ENCODE results near the gene TMEM260.

- TF ChIP-seq EP300 (IDR thresholded peaks at IDR 0.05) (no peak), CTCF (IDR thresholded peaks at IDR 0.05) (no peak), POLR2A (IDR thresholded peaks at IDR 0.05) (no peak)
Measured at GRCh38 chr14:56603648-56604047, 24.1 kb downstream of the TMEM260 start.
